Measurements from ENCODE around the gene GLRX3.

- TF ChIP-seq CTCF (IDR thresholded peaks at IDR 0.05), result no peak
- no peak for TF ChIP-seq POLR2A (IDR thresholded peaks at IDR 0.05)
Observed at GRCh38 chr10:130208807-130209206, 72.6 kb downstream of the GLRX3 start.
